ENCODE measurements around the gene RSPO3. TPM values are rescaled to one million over a fixed set of nuclear protein-coding genes. Genes with fewer than 3 reads are reported as not detected.

The RSPO3 gene
- total RNA-seq, 1 donor from 2014 or later, result 26.3 TPM

DNA sequence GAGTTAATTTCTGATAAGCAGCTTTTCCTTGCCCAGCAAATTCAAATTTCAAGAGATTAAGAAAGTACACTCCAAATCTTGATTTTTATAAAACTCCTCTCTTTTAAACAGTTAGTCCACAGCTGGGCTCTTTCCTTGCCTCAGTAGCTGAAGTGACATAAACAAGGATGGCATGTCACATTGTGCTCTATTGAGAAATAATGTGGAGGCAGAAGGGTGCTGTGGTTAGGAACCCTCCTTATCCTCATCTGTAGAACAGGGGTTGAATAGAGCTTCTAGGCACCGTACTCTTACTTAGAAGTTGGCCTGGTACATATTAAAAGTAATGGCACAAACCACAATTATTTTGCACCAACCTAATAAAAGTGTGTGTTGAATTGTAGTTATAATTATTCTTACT is 70.3 kb downstream of the RSPO3 start:
- H3K36me3 Mint-ChIP-seq, result no peaks in the 10 kb centered on the region
- no peak for DNase-seq (ENCODE audit: low spot score in 2 of 2, unreplicated experiment in 2 of 2)
- no peaks in the 10 kb centered on the region for H3K4me1 Mint-ChIP-seq

DNA sequence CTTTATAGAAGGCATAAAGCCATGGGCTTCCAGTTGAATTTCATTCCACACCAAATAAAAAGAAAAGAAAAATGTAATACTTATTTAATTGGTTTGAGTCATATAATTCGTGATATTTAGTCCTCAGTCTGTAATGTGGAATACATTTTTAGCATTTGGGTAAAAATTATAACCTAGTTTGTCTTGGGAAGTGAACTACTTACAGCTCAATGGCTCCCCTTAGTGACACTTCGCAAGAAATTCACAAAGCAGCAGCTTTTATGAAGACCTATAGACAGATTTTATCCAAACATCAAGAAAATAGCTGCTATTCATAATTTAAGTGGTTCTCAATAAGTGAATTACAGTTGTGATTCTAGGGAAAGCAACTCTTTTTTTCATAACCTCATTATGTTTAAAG is 72.1 kb downstream of the RSPO3 start:
- Mint-ChIP-seq H3K4me1 (no peaks in the 10 kb centered on the region), H3K27ac (no peak overlapping the region), H3K36me3 (no peaks in the 10 kb centered on the region), H3K27me3 (ENCODE audit: low read depth) (no peaks in the 10 kb centered on the region), H3K9me3 (no peaks in the 10 kb centered on the region), H3K4me3 (no peak overlapping the region)
- no peak for DNase-seq (ENCODE audit: low spot score in 2 of 2, unreplicated experiment in 2 of 2)
- TF ChIP-seq, protein P1, sequence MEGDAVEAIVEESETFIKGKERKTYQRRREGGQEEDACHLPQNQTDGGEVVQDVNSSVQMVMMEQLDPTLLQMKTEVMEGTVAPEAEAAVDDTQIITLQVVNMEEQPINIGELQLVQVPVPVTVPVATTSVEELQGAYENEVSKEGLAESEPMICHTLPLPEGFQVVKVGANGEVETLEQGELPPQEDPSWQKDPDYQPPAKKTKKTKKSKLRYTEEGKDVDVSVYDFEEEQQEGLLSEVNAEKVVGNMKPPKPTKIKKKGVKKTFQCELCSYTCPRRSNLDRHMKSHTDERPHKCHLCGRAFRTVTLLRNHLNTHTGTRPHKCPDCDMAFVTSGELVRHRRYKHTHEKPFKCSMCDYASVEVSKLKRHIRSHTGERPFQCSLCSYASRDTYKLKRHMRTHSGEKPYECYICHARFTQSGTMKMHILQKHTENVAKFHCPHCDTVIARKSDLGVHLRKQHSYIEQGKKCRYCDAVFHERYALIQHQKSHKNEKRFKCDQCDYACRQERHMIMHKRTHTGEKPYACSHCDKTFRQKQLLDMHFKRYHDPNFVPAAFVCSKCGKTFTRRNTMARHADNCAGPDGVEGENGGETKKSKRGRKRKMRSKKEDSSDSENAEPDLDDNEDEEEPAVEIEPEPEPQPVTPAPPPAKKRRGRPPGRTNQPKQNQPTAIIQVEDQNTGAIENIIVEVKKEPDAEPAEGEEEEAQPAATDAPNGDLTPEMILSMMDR (IDR thresholded peaks at IDR 0.05; ENCODE audit: unreplicated experiment), result no peak

More for the DNA sequence above, 70.3 kb downstream of the RSPO3 start:
- H3K27me3 Mint-ChIP-seq (ENCODE audit: low read depth), result no peaks in the 10 kb centered on the region
- H3K27ac Mint-ChIP-seq, result no peak overlapping the region
- H3K4me3 Mint-ChIP-seq, result no peak overlapping the region
- H3K9me3 Mint-ChIP-seq, result no peaks in the 10 kb centered on the region
- TF ChIP-seq, protein P1 (IDR thresholded peaks at IDR 0.05; ENCODE audit: unreplicated experiment), result no peak

DNA sequence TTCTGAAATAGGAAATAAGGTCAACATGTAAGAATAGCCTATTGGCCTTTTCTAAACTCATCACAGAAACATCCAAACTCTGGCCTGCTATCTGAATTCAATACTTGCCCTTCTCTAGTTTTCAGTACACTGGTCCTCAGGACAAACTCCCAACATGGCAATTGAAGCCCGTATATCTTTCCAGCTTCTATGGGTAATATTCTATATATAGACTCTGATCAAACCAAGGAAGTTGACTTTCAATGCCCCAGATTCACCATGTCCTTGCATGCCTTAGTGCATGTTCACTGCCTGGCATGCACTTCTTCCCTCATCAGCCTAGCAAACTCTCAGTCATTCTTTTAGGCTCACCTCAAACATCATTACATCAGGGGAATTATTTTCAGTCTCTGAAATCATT is 73.2 kb downstream of the RSPO3 start:
- H3K36me3 Mint-ChIP-seq, result no peaks in the 10 kb centered on the region
- no peak overlapping the region for H3K4me3 Mint-ChIP-seq
- H3K27ac Mint-ChIP-seq, result no peak overlapping the region
- H3K9me3 Mint-ChIP-seq, result no peaks in the 10 kb centered on the region
- no peaks in the 10 kb centered on the region for H3K4me1 Mint-ChIP-seq
- no peak for DNase-seq (ENCODE audit: low spot score in 2 of 2, unreplicated experiment in 2 of 2)
- H3K27me3 Mint-ChIP-seq (ENCODE audit: low read depth), result no peaks in the 10 kb centered on the region
- TF ChIP-seq, protein P1 (IDR thresholded peaks at IDR 0.05; ENCODE audit: unreplicated experiment), result no peak

DNA sequence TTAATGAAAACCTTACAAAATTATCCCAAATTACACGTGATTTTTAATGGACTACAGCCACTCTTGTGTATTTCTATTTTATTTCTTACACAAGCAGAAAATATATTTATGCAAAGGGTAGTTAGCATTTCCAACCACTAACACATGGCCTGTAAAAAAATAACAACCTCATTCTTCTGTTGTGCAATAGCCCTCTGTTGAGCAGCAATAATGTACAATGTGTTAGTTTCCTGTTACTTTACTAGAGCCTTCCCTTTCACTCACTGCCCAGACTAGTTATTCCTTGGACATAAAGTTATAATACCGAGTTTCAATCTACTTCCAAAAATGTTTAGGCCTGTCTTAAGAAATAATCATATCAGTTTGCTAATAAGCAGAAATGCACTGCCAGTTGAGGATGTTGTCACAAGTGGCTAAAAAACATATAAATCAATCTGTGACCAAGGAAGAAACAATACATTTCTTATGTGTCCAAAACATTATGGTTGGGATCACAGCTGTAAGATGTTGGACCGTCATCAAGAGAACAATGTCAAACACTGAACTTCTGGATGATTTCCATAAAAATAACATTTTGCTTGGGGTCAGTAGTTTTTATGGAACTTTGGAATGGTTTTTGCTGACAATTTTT is 74.6 kb downstream of the RSPO3 start:
- no peak for DNase-seq (ENCODE audit: low spot score in 2 of 2, unreplicated experiment in 2 of 2)
- Mint-ChIP-seq H3K4me1 (no peaks in the 10 kb centered on the region), H3K27ac (no peak overlapping the region), H3K36me3 (peaks cover 7% of the 10 kb centered on the region), H3K27me3 (ENCODE audit: low read depth) (no peaks in the 10 kb centered on the region), H3K4me3 (no peak overlapping the region), H3K9me3 (no peaks in the 10 kb centered on the region)
- TF ChIP-seq, protein P1 (IDR thresholded peaks at IDR 0.05; ENCODE audit: unreplicated experiment), result no peak

DNA sequence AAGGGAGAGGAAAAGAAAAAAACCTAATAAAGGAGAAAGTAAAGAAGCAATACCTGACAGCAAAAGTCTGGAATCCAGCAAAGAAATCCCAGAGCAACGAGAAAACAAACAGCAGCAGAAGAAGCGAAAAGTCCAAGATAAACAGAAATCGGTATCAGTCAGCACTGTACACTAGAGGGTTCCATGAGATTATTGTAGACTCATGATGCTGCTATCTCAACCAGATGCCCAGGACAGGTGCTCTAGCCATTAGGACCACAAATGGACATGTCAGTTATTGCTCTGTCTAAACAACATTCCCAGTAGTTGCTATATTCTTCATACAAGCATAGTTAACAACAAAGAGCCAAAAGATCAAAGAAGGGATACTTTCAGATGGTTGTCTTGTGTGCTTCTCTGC is 77.4 kb downstream of the RSPO3 start:
- H3K9me3 Mint-ChIP-seq, result no peaks in the 10 kb centered on the region
- TF ChIP-seq, protein P1 (IDR thresholded peaks at IDR 0.05; ENCODE audit: unreplicated experiment), result no peak
- H3K27ac Mint-ChIP-seq, result no peak overlapping the region
- peaks cover 7% of the 10 kb centered on the region for H3K36me3 Mint-ChIP-seq
- H3K4me1 Mint-ChIP-seq, result no peaks in the 10 kb centered on the region
- no peak for DNase-seq (ENCODE audit: low spot score in 2 of 2, unreplicated experiment in 2 of 2)
- H3K4me3 Mint-ChIP-seq, result no peak overlapping the region
- no peaks in the 10 kb centered on the region for H3K27me3 Mint-ChIP-seq (ENCODE audit: low read depth)

DNA sequence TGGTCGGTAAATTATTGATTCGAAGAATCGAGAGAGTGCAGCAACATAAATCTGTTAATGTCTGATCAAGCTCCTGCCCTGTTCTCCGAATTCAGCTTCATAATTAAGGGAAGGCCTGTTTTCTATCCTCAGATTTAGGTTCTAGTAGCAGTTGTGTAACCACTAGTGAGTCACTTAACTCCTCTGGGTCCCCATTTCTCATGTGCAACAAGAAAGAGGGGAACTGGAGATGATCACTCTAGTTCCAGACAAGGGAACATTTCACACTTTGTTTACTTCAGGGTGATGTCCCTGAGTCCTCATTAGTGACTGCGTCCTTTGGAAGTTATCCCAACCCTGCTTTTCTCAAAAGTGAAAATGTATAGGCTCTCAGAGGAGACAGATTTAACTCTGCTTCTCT is 80.1 kb downstream of the RSPO3 start:
- Mint-ChIP-seq H3K4me3 (no peak overlapping the region), H3K36me3 (peaks cover 7% of the 10 kb centered on the region), H3K27me3 (ENCODE audit: low read depth) (no peaks in the 10 kb centered on the region), H3K9me3 (no peaks in the 10 kb centered on the region), H3K27ac (no peak overlapping the region), H3K4me1 (no peaks in the 10 kb centered on the region)
- TF ChIP-seq, protein P1 (IDR thresholded peaks at IDR 0.05; ENCODE audit: unreplicated experiment), result no peak
- DNase-seq (ENCODE audit: low spot score in 2 of 2, unreplicated experiment in 2 of 2), result no peak

Measured in mesothelial cell of epicardium (in vitro differentiated cells).